ENCODE measurements around the gene STRN. TPM values are rescaled to one million over a fixed set of nuclear protein-coding genes. Genes with fewer than 3 reads are reported as not detected.

STRN gene
- total RNA-seq, 1 experiment from 2014 or later, result 34.1 TPM

DNA sequence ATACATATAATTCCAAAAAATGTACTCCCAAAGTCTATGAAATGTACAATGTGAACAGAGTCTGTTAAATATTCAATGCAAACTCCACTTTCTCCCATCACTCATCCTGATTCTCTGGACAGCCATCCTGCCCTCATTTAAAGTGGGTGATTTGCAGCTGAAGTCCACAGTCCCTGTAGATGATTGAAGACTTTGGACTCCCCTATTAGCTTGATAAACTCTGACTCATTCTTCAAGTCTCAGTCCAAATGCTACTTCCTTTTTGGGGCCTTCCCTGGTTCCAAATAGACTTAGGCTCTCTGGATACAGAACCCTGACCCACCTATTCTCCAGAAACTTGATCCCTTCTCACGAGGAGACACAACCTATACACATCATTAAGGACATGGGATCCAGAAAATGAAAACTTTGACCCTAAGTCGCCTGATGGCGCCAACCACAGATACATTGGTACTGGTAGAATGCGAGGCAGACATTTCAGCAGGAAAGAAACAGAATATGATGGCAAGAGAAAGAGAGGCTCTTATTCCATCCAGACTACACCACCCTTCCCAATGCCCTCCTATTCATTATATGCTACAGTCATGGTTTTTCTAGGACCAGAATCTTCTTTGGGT is 147.1 kb downstream of the STRN start:
- Histone ChIP-seq H3K27me3 (ENCODE audit: low read length) (no peaks in the 10 kb centered on the region), H3K36me3 (ENCODE audit: insufficient read depth, low read length) (no peaks in the 10 kb centered on the region), H4K20me1 (ENCODE audit: insufficient read depth, low read depth, low read length) (no peaks in the 10 kb centered on the region), H3K4me3 (ENCODE audit: low read length) (no peak overlapping the region), H3K4me1 (ENCODE audit: low read length) (no peaks in the 10 kb centered on the region), H3K4me2 (ENCODE audit: low read depth, low read length, poor library complexity, severe bottlenecking) (no peak overlapping the region), H3K9me3 (ENCODE audit: low read length) (no peaks in the 10 kb centered on the region), H2AFZ (ENCODE audit: low read length) (no peak overlapping the region), H3K27ac (ENCODE audit: low read length) (no peak overlapping the region), H3K9me2 (replicated peaks; ENCODE audit: insufficient read depth, low read length) (no peaks in the 10 kb centered on the region), H3K9ac (ENCODE audit: low read length) (no peak overlapping the region), H3K79me2 (ENCODE audit: low read length) (no peaks in the 10 kb centered on the region)
- no peak for DNase-seq

DNA sequence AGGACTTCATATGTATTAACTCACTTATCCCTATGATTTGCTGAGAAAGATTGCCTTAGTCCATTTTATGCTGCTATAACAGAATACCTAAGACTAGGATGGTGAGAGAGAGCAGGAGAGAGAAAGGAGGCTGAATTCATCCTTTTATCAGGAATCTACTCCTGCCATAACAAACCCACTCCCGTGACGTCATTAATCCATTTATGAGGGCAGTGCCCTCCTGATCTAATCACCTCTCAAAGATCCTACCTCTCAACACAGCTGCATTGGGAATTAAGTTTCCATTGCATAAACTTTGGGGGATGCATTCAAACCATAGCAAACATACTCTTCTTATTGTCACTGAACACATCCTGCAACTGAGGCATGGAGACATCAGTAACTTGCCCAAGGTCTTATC is 147.8 kb downstream of the STRN start:
- Histone ChIP-seq H3K9me3 (ENCODE audit: low read length) (no peaks in the 10 kb centered on the region), H3K27me3 (ENCODE audit: low read length) (no peaks in the 10 kb centered on the region), H3K9me2 (replicated peaks; ENCODE audit: insufficient read depth, low read length) (no peaks in the 10 kb centered on the region), H3K4me1 (ENCODE audit: low read length) (no peaks in the 10 kb centered on the region), H3K79me2 (ENCODE audit: low read length) (no peaks in the 10 kb centered on the region), H3K4me3 (ENCODE audit: low read length) (no peak overlapping the region), H3K27ac (ENCODE audit: low read length) (no peak overlapping the region), H3K9ac (ENCODE audit: low read length) (no peak overlapping the region), H4K20me1 (ENCODE audit: insufficient read depth, low read depth, low read length) (no peaks in the 10 kb centered on the region), H3K36me3 (ENCODE audit: insufficient read depth, low read length) (no peaks in the 10 kb centered on the region), H2AFZ (ENCODE audit: low read length) (no peak overlapping the region), H3K4me2 (ENCODE audit: low read depth, low read length, poor library complexity, severe bottlenecking) (no peak overlapping the region)
- DNase-seq, result no peak

DNA sequence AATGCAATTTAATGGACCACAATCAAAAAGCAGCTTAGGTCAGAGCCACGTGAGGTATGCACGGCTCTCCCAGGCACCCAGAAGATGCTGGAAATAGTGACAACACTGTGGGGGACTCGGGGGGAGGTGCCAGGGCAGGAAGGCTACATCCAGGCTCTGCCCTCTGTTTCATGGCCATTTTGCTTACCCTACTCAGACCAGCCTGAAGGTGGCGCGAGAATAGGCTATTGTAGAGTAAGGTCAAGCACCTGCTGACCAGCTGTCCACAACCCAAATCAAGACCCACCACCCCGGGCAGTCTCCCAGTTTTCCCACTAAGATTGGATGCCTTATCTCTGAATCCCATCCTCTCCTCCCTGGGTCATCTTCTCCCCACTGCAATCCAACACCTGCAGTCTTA is 154.1 kb downstream of the STRN start:
- Histone ChIP-seq H4K20me1 (ENCODE audit: insufficient read depth, low read depth, low read length) (no peaks in the 10 kb centered on the region), H3K79me2 (ENCODE audit: low read length) (no peaks in the 10 kb centered on the region), H2AFZ (ENCODE audit: low read length) (no peak overlapping the region), H3K9me3 (ENCODE audit: low read length) (no peaks in the 10 kb centered on the region), H3K4me2 (ENCODE audit: low read depth, low read length, poor library complexity, severe bottlenecking) (no peak overlapping the region), H3K4me3 (ENCODE audit: low read length) (no peak overlapping the region), H3K27ac (ENCODE audit: low read length) (no peak overlapping the region), H3K36me3 (ENCODE audit: insufficient read depth, low read length) (no peaks in the 10 kb centered on the region), H3K4me1 (ENCODE audit: low read length) (peaks cover 5% of the 10 kb centered on the region), H3K9me2 (replicated peaks; ENCODE audit: insufficient read depth, low read length) (no peaks in the 10 kb centered on the region), H3K9ac (ENCODE audit: low read length) (no peak overlapping the region), H3K27me3 (ENCODE audit: low read length) (no peaks in the 10 kb centered on the region)
- peak; percentile 47 for DNase-seq

DNA sequence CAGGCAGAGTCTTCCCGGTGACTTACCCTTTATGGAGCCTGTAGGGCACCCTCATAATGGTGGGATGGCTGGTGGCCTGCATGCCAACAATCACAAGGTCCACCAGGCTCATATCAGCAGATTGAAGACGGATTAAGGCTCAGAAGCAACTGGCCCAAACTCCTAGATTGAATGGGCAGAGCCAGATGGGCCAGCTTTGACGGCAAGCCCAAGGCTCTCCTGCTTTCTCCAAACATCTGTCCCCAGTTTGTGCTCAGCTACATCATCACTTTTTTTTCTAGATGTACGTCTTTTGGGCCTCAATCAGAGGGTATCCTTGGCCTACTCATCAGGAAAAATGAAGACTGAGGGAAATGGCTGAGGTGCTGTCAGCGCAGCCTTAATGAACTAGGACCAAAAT is 155.3 kb downstream of the STRN start:
- H3K9me2 ChIP-seq (replicated peaks; ENCODE audit: insufficient read depth, low read length), result no peaks in the 10 kb centered on the region

DNA sequence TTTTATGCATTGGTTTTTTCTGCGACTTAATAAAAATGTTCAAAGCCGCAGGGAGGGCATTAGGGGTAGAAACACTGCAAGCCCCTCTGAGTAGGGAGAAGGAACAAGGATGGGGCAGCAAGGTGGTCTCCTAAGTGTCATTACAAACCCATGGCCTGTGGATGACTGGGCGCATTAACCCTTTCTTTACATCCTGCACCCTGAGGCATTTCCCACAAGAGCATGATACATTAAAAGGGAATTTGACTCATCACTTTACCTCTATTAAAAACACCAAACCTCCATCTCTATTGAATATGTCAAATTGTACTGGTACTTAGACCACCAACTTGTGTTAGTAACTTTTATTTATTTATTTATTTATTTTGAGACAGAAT is 157.3 kb downstream of the STRN start:
- no peaks in the 10 kb centered on the region for H3K9me2 ChIP-seq (replicated peaks; ENCODE audit: insufficient read depth, low read length)
- no peak overlapping the region for H3K4me3 ChIP-seq (ENCODE audit: low read length)
- H3K4me1 ChIP-seq (ENCODE audit: low read length), result peaks cover 5% of the 10 kb centered on the region
- H3K9me3 ChIP-seq (ENCODE audit: low read length), result no peaks in the 10 kb centered on the region
- no peak overlapping the region for H3K4me2 ChIP-seq (ENCODE audit: low read depth, low read length, poor library complexity, severe bottlenecking)
- no peak overlapping the region for H3K27ac ChIP-seq (ENCODE audit: low read length)
- H3K9ac ChIP-seq (ENCODE audit: low read length), result no peak overlapping the region
- no peaks in the 10 kb centered on the region for H3K79me2 ChIP-seq (ENCODE audit: low read length)
- no peak for DNase-seq
- H4K20me1 ChIP-seq (ENCODE audit: insufficient read depth, low read depth, low read length), result no peaks in the 10 kb centered on the region
- no peaks in the 10 kb centered on the region for H3K36me3 ChIP-seq (ENCODE audit: insufficient read depth, low read length)
- no peak overlapping the region for H2AFZ ChIP-seq (ENCODE audit: low read length)
- H3K27me3 ChIP-seq (ENCODE audit: low read length), result no peaks in the 10 kb centered on the region

More for the DNA sequence above, 155.3 kb downstream of the STRN start:
- Histone ChIP-seq H3K4me3 (ENCODE audit: low read length) (no peak overlapping the region), H3K27ac (ENCODE audit: low read length) (no peak overlapping the region), H3K79me2 (ENCODE audit: low read length) (no peaks in the 10 kb centered on the region), H4K20me1 (ENCODE audit: insufficient read depth, low read depth, low read length) (no peaks in the 10 kb centered on the region), H3K4me1 (ENCODE audit: low read length) (peaks cover 5% of the 10 kb centered on the region), H2AFZ (ENCODE audit: low read length) (no peak overlapping the region), H3K9ac (ENCODE audit: low read length) (no peak overlapping the region), H3K27me3 (ENCODE audit: low read length) (no peaks in the 10 kb centered on the region), H3K4me2 (ENCODE audit: low read depth, low read length, poor library complexity, severe bottlenecking) (peak overlapping the region; percentile 9), H3K36me3 (ENCODE audit: insufficient read depth, low read length) (no peaks in the 10 kb centered on the region), H3K9me3 (ENCODE audit: low read length) (no peaks in the 10 kb centered on the region)
- DNase-seq, result no peak

DNA sequence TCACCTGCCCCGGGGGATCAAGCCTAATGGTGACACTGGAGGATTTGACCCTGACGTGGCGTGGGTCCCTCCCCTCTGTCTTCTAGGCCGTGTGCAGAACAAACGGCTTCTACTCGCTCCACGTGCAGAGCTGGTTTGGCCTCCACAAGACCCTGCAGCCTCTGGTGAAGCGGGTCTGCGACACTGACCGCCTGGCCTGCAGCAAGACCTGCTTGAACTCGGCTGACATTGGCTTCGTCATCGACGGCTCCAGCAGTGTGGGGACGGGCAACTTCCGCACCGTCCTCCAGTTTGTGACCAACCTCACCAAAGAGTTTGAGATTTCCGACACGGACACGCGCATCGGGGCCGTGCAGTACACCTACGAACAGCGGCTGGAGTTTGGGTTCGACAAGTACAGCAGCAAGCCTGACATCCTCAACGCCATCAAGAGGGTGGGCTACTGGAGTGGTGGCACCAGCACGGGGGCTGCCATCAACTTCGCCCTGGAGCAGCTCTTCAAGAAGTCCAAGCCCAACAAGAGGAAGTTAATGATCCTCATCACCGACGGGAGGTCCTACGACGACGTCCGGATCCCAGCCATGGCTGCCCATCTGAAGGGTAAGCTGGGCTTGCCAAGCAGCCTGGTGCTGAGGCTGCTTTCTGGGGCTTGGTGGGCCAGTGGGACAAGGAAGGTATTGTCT is 157.8 kb downstream of the STRN start:
- Histone ChIP-seq H3K27me3 (ENCODE audit: low read length) (no peaks in the 10 kb centered on the region), H3K36me3 (ENCODE audit: insufficient read depth, low read length) (no peaks in the 10 kb centered on the region), H3K9me3 (ENCODE audit: low read length) (no peaks in the 10 kb centered on the region), H3K9me2 (replicated peaks; ENCODE audit: insufficient read depth, low read length) (no peaks in the 10 kb centered on the region), H3K4me1 (ENCODE audit: low read length) (peaks cover 5% of the 10 kb centered on the region), H3K4me2 (ENCODE audit: low read depth, low read length, poor library complexity, severe bottlenecking) (no peak overlapping the region), H3K79me2 (ENCODE audit: low read length) (no peaks in the 10 kb centered on the region), H3K9ac (ENCODE audit: low read length) (no peak overlapping the region), H3K27ac (ENCODE audit: low read length) (no peak overlapping the region), H3K4me3 (ENCODE audit: low read length) (no peak overlapping the region), H2AFZ (ENCODE audit: low read length) (no peak overlapping the region), H4K20me1 (ENCODE audit: insufficient read depth, low read depth, low read length) (no peaks in the 10 kb centered on the region)
- DNase-seq, result no peak

DNA sequence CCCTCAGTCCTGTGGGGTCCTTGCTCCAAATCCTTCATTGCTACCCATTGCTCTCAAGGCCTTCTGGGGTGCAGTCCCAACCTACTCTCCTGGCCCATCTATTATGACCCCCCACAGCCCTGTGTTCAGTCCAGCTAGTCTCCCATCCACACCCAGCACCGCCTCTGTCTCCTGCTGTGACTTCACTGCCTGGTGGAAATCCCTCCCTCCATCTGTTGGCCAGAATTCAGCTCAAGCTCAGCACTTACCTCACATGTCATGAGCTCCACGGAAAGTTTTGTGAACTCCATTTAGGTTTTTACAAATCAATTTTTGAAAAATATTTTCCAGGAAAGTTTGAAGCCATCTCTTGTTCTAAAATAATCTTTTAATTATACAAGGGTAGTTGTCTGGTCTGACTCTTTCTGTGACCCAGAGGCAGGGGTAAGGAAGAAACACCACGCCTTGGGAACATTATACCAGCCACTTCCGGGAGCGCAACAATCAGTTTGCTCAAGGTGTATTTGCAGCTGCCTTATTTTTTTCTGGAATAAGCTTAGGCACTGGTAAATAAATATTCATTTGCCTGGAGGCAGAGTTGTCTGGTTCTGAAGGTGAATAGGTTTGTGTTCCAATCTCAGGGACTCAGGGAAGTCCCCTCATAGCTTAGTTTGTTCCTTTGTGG is 159.0 kb downstream of the STRN start:
- no peaks in the 10 kb centered on the region for H4K20me1 ChIP-seq (ENCODE audit: insufficient read depth, low read depth, low read length)
- no peak overlapping the region for H3K27ac ChIP-seq (ENCODE audit: low read length)
- H3K4me3 ChIP-seq (ENCODE audit: low read length), result no peak overlapping the region
- no peak overlapping the region; the same call in 1 of the 2 replicates for H2AFZ ChIP-seq (ENCODE audit: low read length)
- H3K9me3 ChIP-seq (ENCODE audit: low read length), result no peaks in the 10 kb centered on the region
- no peaks in the 10 kb centered on the region for H3K27me3 ChIP-seq (ENCODE audit: low read length)
- no peaks in the 10 kb centered on the region for H3K79me2 ChIP-seq (ENCODE audit: low read length)
- no peaks in the 10 kb centered on the region for H3K36me3 ChIP-seq (ENCODE audit: insufficient read depth, low read length)
- no peaks in the 10 kb centered on the region for H3K9me2 ChIP-seq (replicated peaks; ENCODE audit: insufficient read depth, low read length)
- H3K4me1 ChIP-seq (ENCODE audit: low read length), result peaks cover 5% of the 10 kb centered on the region
- DNase-seq, result no peak
- no peak overlapping the region for H3K9ac ChIP-seq (ENCODE audit: low read length)
- H3K4me2 ChIP-seq (ENCODE audit: low read depth, low read length, poor library complexity, severe bottlenecking), result no peak overlapping the region

DNA sequence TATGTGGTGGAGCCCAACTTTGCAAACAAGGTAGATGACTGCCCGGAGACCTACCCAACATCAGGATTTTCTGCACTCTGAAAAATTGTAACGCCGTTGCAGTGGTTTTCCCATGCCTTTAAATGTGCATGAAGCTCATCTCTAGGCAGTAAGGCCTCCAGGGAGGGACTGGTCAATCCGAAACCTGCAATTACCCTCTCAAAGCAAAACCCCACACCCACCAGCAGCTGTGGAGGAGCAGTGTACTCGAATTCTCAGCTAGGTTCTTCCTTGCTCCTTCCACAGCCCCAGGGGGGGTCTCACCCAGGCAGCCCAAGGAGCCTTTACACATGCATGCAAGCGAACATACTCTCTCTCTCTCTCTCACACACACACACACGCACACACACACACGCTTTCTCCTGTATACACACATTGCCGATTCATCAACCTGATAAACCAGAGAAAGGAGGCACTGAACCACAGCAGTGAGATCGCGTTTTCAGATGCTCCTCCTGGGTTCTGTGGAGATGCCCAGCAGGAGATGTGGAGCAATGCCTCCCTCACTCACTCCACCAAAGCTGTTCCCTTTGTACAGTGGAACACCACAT is 160.6 kb downstream of the STRN start:
- Histone ChIP-seq H3K79me2 (ENCODE audit: low read length) (no peaks in the 10 kb centered on the region), H2AFZ (ENCODE audit: low read length) (no peak overlapping the region), H3K27ac (ENCODE audit: low read length) (no peak overlapping the region), H3K9ac (ENCODE audit: low read length) (no peak overlapping the region), H3K4me1 (ENCODE audit: low read length) (no peaks in the 10 kb centered on the region), H4K20me1 (ENCODE audit: insufficient read depth, low read depth, low read length) (no peaks in the 10 kb centered on the region), H3K4me2 (ENCODE audit: low read depth, low read length, poor library complexity, severe bottlenecking) (no peak overlapping the region), H3K4me3 (ENCODE audit: low read length) (no peak overlapping the region), H3K9me2 (replicated peaks; ENCODE audit: insufficient read depth, low read length) (no peaks in the 10 kb centered on the region), H3K9me3 (ENCODE audit: low read length) (no peaks in the 10 kb centered on the region), H3K27me3 (ENCODE audit: low read length) (no peaks in the 10 kb centered on the region), H3K36me3 (ENCODE audit: insufficient read depth, low read length) (no peaks in the 10 kb centered on the region)
- DNase-seq, result no peak
